ENCODE measurements around the gene DPP6. TPM values are rescaled to one million over a fixed set of nuclear protein-coding genes. Genes with fewer than 3 reads are reported as not detected.

The DPP6 gene
- total RNA-seq, 2 donors from 2014 or later: 0.05 to 38.7 TPM

GRCh38 chr7:154212861-154213260 lies 160.7 kb downstream of the DPP6 start:
- no peaks in the 10 kb centered on the region for H3K27me3 ChIP-seq (replicated peaks; ENCODE audit: insufficient read depth)
- no peak overlapping the region for H3K4me3 ChIP-seq
- no peaks in the 10 kb centered on the region for H3K9me3 ChIP-seq
- H3K36me3 ChIP-seq: no peaks in the 10 kb centered on the region
- no peak overlapping the region for H3K27ac ChIP-seq
- DNase-seq (ENCODE audit: low spot score): no peak
- TF ChIP-seq POLR2AphosphoS5 (IDR thresholded peaks at IDR 0.05) (no peak), POLR2A (IDR thresholded peaks at IDR 0.05) (no peak)
- TF ChIP-seq, protein P1, sequence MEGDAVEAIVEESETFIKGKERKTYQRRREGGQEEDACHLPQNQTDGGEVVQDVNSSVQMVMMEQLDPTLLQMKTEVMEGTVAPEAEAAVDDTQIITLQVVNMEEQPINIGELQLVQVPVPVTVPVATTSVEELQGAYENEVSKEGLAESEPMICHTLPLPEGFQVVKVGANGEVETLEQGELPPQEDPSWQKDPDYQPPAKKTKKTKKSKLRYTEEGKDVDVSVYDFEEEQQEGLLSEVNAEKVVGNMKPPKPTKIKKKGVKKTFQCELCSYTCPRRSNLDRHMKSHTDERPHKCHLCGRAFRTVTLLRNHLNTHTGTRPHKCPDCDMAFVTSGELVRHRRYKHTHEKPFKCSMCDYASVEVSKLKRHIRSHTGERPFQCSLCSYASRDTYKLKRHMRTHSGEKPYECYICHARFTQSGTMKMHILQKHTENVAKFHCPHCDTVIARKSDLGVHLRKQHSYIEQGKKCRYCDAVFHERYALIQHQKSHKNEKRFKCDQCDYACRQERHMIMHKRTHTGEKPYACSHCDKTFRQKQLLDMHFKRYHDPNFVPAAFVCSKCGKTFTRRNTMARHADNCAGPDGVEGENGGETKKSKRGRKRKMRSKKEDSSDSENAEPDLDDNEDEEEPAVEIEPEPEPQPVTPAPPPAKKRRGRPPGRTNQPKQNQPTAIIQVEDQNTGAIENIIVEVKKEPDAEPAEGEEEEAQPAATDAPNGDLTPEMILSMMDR (IDR thresholded peaks at IDR 0.05): no peak
- WGBS: 89% methylated on average over 6 of the region's 6 CpGs
- intact Hi-C loops (cut with DNase I): no loop called here
- H3K4me1 ChIP-seq (replicated peaks): no peaks in the 10 kb centered on the region

- intact Hi-C loops (cut with DNase I): no loop called here
- Histone ChIP-seq H3K27me3 (replicated peaks; ENCODE audit: insufficient read depth) (no peaks in the 10 kb centered on the region), H3K27ac (no peak overlapping the region), H3K36me3 (no peaks in the 10 kb centered on the region), H3K4me3 (no peak overlapping the region), H3K4me1 (replicated peaks) (no peaks in the 10 kb centered on the region), H3K9me3 (no peaks in the 10 kb centered on the region)
- TF ChIP-seq POLR2A (IDR thresholded peaks at IDR 0.05) (no peak), POLR2AphosphoS5 (IDR thresholded peaks at IDR 0.05) (no peak)
- TF ChIP-seq, protein P1 (IDR thresholded peaks at IDR 0.05): no peak
- WGBS: 65% methylated on average over 7 of the region's 7 CpGs
- no peak for DNase-seq (ENCODE audit: low spot score)
Observed at GRCh38 chr7:154217688-154218340, 165.6 kb downstream of the DPP6 start.

DNA sequence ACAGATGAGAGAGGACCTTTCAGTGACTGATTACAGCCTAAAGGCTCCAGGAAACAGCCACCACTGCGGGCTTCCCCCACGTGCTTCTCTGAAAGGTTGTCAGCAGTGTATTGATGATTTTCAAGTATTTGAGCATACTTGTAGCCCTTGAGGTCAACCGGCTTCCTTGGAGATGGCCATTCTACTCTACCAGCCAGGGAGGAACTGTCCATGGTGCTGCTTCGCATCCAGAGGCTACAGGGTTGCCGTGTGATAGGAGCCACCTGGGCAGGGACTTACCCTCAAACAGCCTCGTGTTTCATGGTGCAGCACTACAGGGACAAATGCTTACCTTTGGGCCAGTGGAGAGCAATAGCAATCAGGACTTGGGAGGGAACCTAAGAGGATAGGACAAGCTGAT lies 179.5 kb downstream of the DPP6 start:
- TF ChIP-seq, protein P1 (IDR thresholded peaks at IDR 0.05): no peak
- TF ChIP-seq POLR2A (IDR thresholded peaks at IDR 0.05) (no peak), POLR2AphosphoS5 (IDR thresholded peaks at IDR 0.05) (no peak)

GRCh38 chr7:154232700-154233099 lies 180.5 kb downstream of the DPP6 start:
- WGBS: 79% methylated on average over 5 of the region's 5 CpGs
- H3K36me3 ChIP-seq: no peaks in the 10 kb centered on the region
- intact Hi-C loops (cut with DNase I): no loop called here
- no peak overlapping the region for H3K27ac ChIP-seq
- H3K4me1 ChIP-seq (replicated peaks): no peaks in the 10 kb centered on the region
- H3K27me3 ChIP-seq (replicated peaks; ENCODE audit: insufficient read depth): no peaks in the 10 kb centered on the region
- DNase-seq (ENCODE audit: low spot score): no peak
- H3K9me3 ChIP-seq: no peaks in the 10 kb centered on the region
- TF ChIP-seq POLR2A (IDR thresholded peaks at IDR 0.05) (no peak), POLR2AphosphoS5 (IDR thresholded peaks at IDR 0.05) (no peak)
- TF ChIP-seq, protein P1 (IDR thresholded peaks at IDR 0.05): no peak
- no peak overlapping the region for H3K4me3 ChIP-seq

More for the DNA sequence above, 179.5 kb downstream of the DPP6 start:
- DNase-seq (ENCODE audit: low spot score): no peak
- H3K9me3 ChIP-seq: no peaks in the 10 kb centered on the region
- no peak overlapping the region for H3K4me3 ChIP-seq
- WGBS: 37% methylated on average over 6 of the region's 6 CpGs
- intact Hi-C loops (cut with DNase I): no loop called here
- no peak overlapping the region for H3K27ac ChIP-seq
- H3K4me1 ChIP-seq (replicated peaks): no peaks in the 10 kb centered on the region
- H3K27me3 ChIP-seq (replicated peaks; ENCODE audit: insufficient read depth): no peaks in the 10 kb centered on the region
- no peaks in the 10 kb centered on the region for H3K36me3 ChIP-seq

DNA sequence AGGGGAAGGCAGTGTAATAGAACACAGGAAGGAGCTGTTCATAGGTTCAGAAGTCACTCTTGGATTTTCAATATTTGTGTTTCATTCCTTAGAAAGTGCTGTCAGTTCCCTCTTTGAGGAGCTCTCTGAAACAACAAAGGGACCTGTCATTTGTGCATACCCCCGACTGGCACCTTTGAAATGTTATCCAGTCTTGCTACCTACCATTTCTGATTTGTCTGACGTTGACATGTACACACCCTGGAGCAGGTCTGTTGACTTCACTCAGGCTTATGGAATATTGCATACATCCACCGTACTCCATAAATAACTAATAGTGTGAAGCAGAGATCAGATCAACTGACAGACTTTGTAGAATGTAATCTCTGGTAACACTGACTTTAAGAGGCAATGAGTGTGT lies 189.8 kb downstream of the DPP6 start:
- Histone ChIP-seq H3K27me3 (replicated peaks; ENCODE audit: insufficient read depth) (no peaks in the 10 kb centered on the region), H3K36me3 (no peaks in the 10 kb centered on the region), H3K9me3 (no peaks in the 10 kb centered on the region), H3K4me3 (no peak overlapping the region), H3K4me1 (replicated peaks) (no peaks in the 10 kb centered on the region), H3K27ac (no peak overlapping the region)
- no peak for DNase-seq (ENCODE audit: low spot score)
- intact Hi-C loops (cut with DNase I): no loop called here
- 86% methylated on average over 3 of the region's 3 CpGs for WGBS
- TF ChIP-seq POLR2A (IDR thresholded peaks at IDR 0.05): no peak
- TF ChIP-seq, protein P1 (IDR thresholded peaks at IDR 0.05): no peak
- no peak for TF ChIP-seq POLR2AphosphoS5 (IDR thresholded peaks at IDR 0.05)
